A549 treated with AZD9567 at 1 μM for 4 hours (cell line): ENCODE data around the gene ZC3H4. TPM values are rescaled to one million over a fixed set of nuclear protein-coding genes. Genes with fewer than 3 reads are reported as not detected.

Experiments
- total RNA-seq: library from RNA; stranded (reverse); fragments of 200-300 nt; extraction: Qiagen RNA extraction; gene quantifications from 5 replicates; pipeline ENCODE4 v1.2.3, GENCODE V29; 2022; ENCODE audit not compliant: insufficient read depth

Gene ZC3H4
- total RNA-seq, result 13.8 to 19.3 TPM (median 16.2 TPM) in 5 replicates

DNA sequence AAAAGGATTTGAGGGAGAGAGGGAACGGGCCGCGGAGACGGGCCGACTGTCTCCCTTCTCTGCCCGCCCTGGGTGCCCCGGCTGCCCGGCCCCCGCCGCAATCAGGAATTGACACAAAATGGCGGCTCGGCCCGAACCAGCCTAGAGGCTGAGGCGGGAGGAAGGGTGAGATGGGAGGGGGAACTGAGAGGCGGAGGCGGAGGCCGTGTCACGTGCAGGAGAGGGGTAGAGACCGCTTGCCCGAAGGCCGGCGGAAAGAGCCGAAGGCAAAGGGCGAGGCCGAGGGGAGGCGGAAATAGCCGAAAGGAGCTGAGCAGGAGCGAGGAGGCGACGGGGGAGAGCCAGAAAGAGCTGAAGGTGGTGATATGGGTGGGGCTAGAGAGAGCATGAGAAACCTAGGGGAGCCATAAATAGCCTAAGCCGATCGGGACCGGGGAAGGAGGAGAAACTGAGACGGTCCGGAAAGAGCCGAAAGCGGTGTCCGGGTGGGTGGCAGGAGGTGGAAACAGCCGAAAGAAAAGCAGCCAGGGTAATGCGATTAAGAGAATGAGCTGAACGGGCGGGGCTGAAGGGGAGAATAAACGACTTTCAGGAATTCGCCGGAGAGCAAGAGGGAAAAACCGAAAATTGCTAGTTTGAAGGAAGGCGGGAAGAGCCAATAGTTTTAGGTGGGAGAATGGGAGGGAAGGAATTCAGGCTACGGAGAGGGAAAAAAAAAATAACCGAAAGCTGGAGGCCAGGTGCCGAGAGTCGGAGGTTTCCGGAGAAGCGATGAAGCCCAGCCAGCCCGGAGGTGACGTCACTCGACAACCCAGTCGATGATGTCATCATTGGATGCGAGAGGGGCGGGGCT, at the start of gene ZC3H4:
TSS of gene ZC3H4 (minus strand) at position 780 of the 853 bp plus-strand sequence. CDS start 1,192 bp downstream, outside the sequence.

DNA sequence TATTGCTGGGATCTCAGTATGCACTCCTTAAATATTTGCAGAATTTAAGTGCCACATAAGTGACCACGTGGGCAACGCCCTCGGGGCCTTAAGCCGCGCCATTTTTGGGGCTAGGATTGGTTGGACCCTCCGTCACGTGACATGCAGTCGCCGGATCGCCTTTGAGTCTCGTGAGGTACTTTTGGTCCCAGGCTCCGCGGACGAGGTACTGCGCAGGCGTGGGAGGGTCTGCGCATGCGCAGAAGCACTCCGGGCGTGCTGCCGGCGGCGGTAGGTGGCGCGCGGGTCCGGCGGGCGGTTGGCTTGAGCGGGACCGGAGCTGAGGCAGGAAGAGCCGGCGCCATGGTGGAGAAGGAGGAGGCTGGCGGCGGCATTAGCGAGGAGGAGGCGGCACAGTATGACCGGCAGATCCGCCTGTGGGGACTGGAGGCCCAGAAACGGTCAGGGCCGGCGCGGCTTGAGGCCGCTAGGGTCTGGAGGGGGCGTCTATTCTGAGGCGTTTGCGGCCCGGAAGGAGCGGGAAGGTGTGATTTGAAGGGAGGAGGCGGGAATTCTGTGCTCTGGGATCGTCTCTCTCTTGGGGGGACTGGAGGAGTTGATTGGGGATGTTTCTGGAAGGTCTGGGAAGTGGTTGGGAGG, 17.1 kb upstream of the ZC3H4 start, which contains the start of gene SAE1:
TSS of gene SAE1 (plus strand) at position 247 of the 639 bp plus-strand sequence. CDS start at position 343, 96 bp downstream.

DNA sequence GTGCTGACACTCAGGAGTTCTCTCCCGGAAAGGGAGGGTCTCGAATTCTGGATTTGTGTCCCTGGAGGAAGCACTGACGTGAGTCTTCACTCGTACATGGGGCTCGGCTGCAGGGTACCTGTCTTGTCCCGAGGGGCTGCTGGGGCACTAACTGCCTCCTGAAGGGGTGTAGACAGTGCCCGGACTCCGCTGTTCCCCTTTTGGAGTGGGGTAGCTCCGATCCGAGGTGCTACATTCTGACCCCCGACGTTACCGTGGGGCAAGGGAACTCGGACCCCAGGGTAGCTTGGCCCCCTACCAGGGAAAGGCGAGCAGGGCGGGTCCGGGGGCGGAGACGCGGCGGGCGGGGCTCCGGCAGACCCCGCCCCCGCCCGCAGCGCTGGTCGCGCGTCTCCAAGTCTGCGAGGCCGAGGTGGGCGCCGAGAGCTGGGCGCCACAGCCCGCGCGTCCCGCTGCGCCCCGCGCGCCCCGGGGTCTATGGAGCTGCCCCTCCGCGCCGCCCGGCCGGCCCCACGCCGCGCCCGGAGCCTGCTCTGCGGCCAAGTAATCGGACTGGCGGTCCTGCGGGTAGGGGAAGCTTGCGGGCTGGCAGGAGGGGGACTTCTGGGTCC, 94.0 kb downstream of the ZC3H4 start, which contains the start of gene NPAS1:
TSS of gene NPAS1 (plus strand) at position 407 of the 611 bp plus-strand sequence. CDS start 1,211 bp downstream, outside the sequence.

Other genes with a start within 250 kb of the ZC3H4 start
- 3.6 to 8.3 TPM (median 5.9 TPM) in 5 replicates for gene NPAS1, start 93.9 kb downstream of the ZC3H4 start, total RNA-seq
- 24.6 to 79.9 TPM (median 72.7 TPM) in 5 replicates for gene TMEM160, start 65.2 kb downstream of the ZC3H4 start, total RNA-seq
- 203 to 224 TPM (median 211 TPM) in 5 replicates for gene SAE1, start 17.1 kb upstream of the ZC3H4 start, total RNA-seq
- gene BBC3, start 117.4 kb upstream of the ZC3H4 start, total RNA-seq, result 16.6 to 27.8 TPM (median 24.9 TPM) in 5 replicates
- 18.6 to 24.0 TPM (median 23.1 TPM) in 5 replicates for gene CCDC9, start 142.7 kb upstream of the ZC3H4 start, total RNA-seq
- 2.3 to 12.2 TPM (median 11.5 TPM) in 5 replicates for gene INAFM1, start 161.1 kb upstream of the ZC3H4 start, total RNA-seq
- gene C5AR1, start 196.1 kb upstream of the ZC3H4 start, total RNA-seq, result 1.2 to 2.3 TPM (median 1.8 TPM) in 4 of 5 replicates, not detected in the other
- gene C5AR2, start 218.4 kb upstream of the ZC3H4 start, total RNA-seq, result 2.5 to 7.7 TPM (median 6.7 TPM) in 5 replicates
- 15.8 to 34.3 TPM (median 33.4 TPM) in 5 replicates for gene DHX34, start 235.5 kb upstream of the ZC3H4 start, total RNA-seq